ENCODE results near the gene TMCO4. TPM values are rescaled to one million over a fixed set of nuclear protein-coding genes. Genes with fewer than 3 reads are reported as not detected.
A peak's percentile ranks its signal among the peaks of the same experiment; 100 is the strongest.

TMCO4 gene
- total RNA-seq, 1 experiment from 2014 or later: 19.8 TPM

DNA sequence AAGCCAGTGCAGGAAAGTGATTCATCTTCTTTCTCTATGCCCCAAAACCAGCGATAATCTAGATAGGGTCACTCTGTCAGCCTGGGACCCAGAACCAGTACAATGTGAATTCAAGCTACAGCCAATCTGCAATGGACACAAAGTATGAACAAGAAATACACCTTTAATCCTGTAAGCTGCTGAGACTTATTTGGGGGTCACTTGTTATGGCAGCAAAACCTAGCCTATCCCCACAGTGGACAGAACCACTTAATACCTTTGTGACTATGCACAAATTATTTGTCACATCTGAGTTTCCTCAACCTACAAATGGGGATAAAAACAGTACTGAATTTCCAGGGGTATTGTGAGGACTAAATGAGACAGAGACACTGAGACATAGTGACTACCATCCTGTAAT is 50.0 kb downstream of the TMCO4 start:
- no peak for DNase-seq (ENCODE audit: low read depth)

DNA sequence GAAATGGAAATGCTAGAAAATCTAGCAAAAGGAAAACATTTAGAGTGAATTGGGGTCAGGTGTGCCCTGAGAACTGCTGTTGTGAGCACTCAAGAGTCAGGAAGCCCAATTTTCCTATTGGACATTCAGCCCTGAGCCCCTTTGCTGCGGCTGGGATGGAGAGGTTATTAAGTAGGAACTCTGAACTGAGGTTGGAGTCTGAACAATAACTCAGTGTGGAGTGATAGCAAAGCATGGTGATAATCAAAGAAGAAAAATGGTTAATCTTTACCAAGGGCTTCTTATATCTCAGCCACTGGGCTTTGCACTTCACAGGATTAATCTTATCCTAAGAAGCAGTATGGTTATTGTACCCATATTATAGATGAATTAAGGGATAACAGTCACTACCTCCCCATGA is 52.0 kb downstream of the TMCO4 start:
- DNase-seq (ENCODE audit: low read depth): no peak

DNA sequence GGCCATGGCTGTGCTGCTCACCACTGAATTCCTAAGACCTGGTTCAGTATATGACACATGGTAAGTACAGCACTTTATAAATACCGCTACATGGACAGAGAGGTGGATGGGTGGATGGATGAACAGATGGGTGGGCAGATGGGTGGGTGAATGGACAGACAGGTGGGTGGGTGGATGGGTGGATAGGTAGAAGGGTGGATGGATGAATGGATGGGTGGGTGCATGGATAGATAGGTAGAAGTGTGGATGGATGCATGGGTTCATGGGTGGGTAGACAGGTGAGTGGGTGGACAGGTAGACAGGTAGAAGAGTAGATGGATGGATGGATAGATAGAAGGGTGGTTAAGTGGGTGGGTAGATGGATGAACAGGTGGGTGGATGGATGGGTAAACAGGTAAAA is 54.8 kb downstream of the TMCO4 start:
- DNase-seq (ENCODE audit: low read depth): no peak

GRCh38 chr1:19744335-19744743 is 55.4 kb downstream of the TMCO4 start:
- DNase-seq (ENCODE audit: low read depth): no peak

DNA sequence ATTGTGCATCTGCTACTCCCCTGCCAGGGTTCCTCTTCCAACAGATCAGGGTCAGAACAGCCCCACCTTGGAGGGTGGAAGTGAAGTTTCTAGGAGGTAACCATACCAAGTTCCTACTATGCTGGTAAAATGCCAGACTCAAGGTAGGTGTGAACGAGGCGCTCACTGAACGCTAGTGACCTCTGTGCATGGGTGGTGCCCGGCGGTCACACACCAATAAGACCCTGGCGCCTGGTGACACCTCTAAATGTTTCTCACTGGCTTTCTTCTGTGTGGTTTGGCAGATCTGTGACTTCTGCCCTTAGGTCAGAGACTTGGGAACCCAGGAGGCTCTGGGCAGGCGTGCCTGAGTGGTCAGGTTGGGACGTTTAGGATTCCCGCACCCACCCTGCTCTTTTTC is 55.9 kb downstream of the TMCO4 start:
- no peak for DNase-seq (ENCODE audit: low read depth)

GRCh38 chr1:19743180-19743579 is 56.5 kb downstream of the TMCO4 start:
- no peak for DNase-seq (ENCODE audit: low read depth)

DNA sequence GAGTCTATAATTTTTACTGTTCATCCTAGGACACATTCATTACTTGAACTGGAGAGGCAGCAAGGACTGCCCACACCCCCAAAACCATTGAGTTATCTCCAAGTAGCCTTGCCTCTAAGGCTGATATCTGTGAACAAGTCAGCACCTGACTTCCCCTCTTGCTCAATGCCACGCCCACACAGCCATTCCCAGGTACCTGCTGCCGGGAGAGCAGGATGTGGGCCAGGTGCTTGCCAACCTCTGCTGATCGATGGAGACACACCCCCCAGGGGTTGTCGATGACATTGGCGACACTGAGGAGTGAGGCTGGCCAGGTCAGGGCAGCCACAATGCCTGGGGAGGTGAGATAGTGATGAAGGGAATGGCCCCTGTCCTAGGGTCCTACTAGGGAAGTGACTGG is 60.1 kb downstream of the TMCO4 start:
- no peak for DNase-seq (ENCODE audit: low read depth)

- DNase-seq (ENCODE audit: low read depth): no peak
Observed at GRCh38 chr1:19738669-19739068, 61.0 kb downstream of the TMCO4 start.

GRCh38 chr1:19738076-19738475 is 61.6 kb downstream of the TMCO4 start:
- no peak for DNase-seq (ENCODE audit: low read depth)

DNA sequence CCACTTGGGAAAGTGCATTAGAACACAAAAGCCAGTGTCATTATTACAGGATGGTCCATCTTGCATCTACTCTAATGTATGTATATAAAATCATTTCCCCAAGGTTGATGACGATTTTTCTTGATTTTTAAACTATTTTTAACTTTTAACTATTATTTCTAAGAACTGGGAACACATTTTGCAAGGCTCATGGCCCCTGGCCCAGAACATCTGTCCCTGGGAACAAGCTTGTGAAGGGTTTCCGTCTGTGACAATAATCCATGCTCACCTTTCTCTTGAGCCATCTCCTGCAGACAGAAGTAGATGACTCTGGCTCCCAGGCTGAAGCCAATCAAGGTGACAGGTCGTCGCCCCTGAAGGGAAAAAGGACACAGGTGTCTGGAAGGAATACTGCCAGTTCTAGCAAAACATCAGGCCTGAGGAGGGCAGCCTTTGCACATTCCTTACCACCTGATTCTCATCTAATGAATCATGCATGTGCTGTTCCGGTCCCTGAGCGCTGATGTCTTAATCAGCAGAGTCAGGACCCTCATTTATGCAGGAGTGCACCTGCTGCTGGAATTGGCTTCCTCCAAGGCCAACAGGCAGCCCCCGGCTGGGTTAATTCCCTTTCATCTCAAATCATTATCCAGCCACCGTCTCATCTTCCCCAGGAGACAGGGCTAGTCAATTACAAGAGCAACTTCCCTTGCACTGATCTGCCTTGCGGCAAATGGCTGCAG is 62.5 kb downstream of the TMCO4 start:
- peak; percentile 29 for DNase-seq (ENCODE audit: low read depth)

DNA sequence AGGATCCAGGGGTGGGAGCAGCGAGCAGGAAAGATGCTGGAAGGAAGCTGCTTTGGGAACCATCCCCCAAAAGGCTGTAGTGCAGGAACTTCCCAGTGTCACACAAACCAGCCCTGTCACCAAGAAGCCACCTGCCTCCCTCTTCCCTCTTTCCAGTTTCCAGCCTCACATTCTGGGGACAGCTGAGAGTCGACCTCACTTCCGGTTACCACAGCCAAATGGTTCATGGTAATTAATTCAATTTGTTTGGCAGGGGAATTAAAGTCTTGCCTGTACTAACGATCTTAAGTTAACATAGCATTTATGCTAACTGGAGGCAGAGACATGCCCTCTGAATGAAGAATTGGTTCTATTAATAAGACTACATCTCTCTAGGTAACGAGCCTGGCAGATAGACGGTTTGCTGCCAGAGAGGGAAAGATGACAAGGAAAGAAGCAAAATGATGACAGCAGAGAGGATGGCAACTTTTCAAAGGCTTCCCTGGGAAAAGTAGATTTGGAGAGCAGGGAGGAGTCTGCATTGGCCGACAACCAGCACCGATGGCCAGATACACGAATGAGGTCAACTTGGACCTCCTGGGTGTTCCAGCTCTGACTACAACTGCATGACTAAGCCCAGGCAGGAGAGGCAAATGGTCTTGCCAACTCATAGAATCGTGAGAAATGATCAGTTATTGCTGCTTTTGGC is 64.1 kb downstream of the TMCO4 start:
- peak; percentile 87 for DNase-seq (ENCODE audit: low read depth)

DNA sequence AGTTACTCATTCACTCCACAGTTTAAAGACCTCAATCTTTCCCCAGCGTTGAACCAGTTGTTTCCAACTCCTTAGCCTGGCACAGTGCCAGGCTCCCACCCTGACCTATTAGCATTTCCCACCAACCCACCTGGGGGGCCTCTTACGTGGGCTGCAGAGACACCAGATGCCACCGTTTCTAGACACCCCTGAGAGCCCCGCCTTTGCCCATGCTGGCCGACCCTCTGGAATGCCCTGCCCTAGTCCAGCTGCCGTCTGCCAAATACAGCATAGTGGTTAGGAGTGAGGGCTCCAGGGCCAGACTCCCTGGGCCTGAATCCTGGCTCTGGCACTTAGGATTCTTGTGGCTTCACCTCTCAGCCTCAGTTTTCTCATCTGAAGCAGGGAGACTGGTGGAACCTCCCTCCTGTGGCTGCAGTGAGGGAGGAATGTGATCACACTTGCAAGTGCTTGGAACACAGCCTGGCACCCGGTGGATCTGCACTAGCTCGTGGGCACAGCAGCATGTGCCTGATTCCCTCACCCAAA is 65.2 kb downstream of the TMCO4 start:
- peak; percentile 42 for DNase-seq (ENCODE audit: low read depth)

DNA sequence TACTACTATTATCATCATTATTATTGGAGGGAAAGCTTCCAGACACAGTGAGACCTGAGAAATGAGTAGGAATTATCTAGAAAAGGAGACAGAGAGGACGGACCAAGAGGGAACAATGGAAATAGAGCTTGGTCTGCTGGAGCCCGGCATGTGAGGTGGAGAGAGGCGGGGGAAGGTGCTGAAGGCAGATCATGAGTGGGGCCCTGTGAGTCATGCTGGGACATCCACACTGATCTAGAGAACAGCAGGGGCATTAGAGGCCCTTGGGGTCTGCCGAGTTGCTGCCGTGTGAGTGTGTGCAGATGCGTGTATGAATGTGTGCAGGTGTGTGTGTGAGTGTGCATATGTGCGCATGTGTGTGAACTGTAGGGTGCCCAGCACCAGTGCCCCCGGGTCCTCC is 65.7 kb downstream of the TMCO4 start:
- no peak for DNase-seq (ENCODE audit: low read depth)

GRCh38 chr1:19733615-19734014 is 66.1 kb downstream of the TMCO4 start:
- DNase-seq (ENCODE audit: low read depth): no peak

DNA sequence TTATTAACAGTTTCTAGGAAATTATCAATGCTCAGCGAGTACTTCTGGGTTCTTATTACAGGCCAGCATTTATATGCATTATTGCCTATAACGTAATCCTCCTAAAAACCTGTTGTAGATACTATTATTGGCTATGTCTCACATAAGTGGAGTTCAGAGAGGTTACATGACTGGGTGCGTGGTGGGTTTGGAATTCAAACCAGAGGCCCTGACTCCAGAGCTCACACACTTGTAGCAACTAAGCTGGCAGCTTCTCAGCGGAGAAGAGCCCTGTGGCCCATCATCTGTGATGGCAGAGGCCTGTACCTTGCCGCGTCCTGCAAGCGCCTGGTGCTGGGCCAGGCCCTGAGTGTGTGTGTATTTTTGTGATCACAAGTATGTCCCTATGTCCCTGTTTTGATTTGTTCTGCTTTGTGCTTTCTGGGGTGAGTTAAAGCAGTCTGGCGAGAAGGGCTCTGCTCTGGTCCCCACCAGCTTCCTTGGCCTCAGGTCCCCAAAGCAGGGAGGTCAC is 68.3 kb downstream of the TMCO4 start:
- no peak for DNase-seq (ENCODE audit: low read depth)

- DNase-seq (ENCODE audit: low read depth): no peak
Observed at GRCh38 chr1:19730793-19731192, 68.9 kb downstream of the TMCO4 start.

- no peak for DNase-seq (ENCODE audit: low read depth)
Observed at GRCh38 chr1:19730232-19730631, 69.5 kb downstream of the TMCO4 start.

GRCh38 chr1:19728413-19729145 is 71.1 kb downstream of the TMCO4 start:
- DNase-seq (ENCODE audit: low read depth): no peak

- DNase-seq (ENCODE audit: low read depth): no peak
Observed at GRCh38 chr1:19725606-19726005, 74.1 kb downstream of the TMCO4 start.

DNA sequence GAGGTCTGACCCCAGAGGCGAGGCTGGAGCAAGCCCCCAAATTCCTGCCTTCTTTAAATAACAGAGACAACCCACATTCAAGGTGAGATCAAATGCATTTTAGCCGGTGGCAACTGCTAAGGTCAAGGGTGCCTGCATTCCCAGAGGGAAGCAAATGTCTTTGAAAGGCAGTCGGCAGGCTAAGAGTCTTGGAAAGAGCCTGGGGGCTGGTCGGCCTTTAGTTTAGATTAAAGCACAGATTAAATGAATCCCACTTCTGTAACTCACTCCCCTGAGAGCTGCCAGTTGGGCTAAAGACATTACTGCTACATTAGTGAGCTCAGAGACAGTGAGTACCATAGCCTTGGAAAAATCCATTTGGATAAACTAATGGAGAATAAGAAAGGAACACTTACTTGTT is 75.8 kb downstream of the TMCO4 start:
- DNase-seq (ENCODE audit: low read depth): no peak

DNA sequence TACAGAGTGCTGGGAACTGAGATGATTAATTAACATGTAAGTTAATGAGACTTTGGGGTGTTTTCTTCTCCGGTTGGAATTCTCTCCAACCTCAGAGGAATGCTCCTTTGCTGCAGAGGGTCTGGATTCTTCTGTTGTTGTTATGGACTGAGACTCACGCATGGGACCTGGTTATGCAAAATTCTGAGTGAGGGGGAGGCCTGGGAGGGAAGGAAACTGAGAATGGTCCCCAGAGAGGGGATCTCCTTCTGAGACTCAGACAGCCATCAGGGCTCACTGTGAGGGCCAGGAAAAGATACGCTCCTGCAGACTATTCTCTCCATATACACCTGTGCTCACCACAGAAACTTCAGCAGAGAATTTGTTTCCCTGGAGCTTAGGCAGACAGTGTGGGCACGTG is 78.7 kb downstream of the TMCO4 start:
- DNase-seq (ENCODE audit: low read depth): no peak

GRCh38 chr1:19720174-19720573 is 79.5 kb downstream of the TMCO4 start:
- DNase-seq (ENCODE audit: low read depth): no peak

Measured in LHCN-M2 (cell line).